Measurements from ENCODE around the gene VAV3.

DNA sequence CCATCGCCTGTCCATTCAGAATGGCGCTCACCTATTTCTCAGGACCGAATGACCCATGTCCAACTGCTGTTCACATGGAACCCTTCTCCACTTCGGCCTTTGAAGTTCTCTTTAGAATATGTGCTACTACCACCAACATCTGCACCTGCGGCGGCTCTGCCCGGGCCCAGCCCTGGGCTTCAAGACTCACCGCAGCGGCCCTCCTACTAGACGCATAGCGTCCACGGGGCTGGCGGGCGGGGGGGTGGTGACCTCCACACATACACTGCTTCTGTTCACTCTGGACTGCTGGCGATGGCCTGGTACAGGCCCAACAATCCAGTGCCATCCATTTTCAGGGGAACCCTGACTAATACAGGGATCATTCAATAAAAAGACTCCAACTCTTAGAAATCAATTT lies 394.2 kb downstream of the VAV3 start:
- TF ChIP-seq, protein P1, sequence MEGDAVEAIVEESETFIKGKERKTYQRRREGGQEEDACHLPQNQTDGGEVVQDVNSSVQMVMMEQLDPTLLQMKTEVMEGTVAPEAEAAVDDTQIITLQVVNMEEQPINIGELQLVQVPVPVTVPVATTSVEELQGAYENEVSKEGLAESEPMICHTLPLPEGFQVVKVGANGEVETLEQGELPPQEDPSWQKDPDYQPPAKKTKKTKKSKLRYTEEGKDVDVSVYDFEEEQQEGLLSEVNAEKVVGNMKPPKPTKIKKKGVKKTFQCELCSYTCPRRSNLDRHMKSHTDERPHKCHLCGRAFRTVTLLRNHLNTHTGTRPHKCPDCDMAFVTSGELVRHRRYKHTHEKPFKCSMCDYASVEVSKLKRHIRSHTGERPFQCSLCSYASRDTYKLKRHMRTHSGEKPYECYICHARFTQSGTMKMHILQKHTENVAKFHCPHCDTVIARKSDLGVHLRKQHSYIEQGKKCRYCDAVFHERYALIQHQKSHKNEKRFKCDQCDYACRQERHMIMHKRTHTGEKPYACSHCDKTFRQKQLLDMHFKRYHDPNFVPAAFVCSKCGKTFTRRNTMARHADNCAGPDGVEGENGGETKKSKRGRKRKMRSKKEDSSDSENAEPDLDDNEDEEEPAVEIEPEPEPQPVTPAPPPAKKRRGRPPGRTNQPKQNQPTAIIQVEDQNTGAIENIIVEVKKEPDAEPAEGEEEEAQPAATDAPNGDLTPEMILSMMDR (IDR thresholded peaks at IDR 0.05), result no peak
- TF ChIP-seq POLR2AphosphoS5 (IDR thresholded peaks at IDR 0.05) (no peak), POLR2A (IDR thresholded peaks at IDR 0.05) (no peak)

Data from transverse colon (tissue), 4 donors.